ENCODE data around the gene PDCD1LG2. TPM values are rescaled to one million over a fixed set of nuclear protein-coding genes. Genes with fewer than 3 reads are reported as not detected.

The PDCD1LG2 gene
- polyA plus RNA-seq, 3 donors = 0.16 to 0.41 (median 0.17) TPM

GRCh38 chr9:5557606-5558587, 47.6 kb downstream of the PDCD1LG2 start:
- Histone ChIP-seq H3K4me1 (ENCODE audit: control insufficient read depth in 1 of 2, insufficient read depth in 2 of 2, low read length in 2 of 2) (peaks cover 69 to 72% of the 10 kb centered on the region in 2 donors), H3K36me3 (replicated peaks in 1 of 2; ENCODE audit: control insufficient read depth in 1 of 2, insufficient read depth in 2 of 2, low read length in 2 of 2) (no peaks in the 10 kb centered on the region), H3K79me2 (ENCODE audit: insufficient read depth, low read length) (no peaks in the 10 kb centered on the region), H2AFZ (ENCODE audit: insufficient read depth, low read depth, low read length, poor library complexity, severe bottlenecking) (peak overlapping the region; percentile 8), H3K27me3 (ENCODE audit: control insufficient read depth in 2 of 2, insufficient read depth in 2 of 2, low read length in 2 of 2) (no peaks in the 10 kb centered on the region), H3K27ac (ENCODE audit: low read depth in 1 of 2, low read length in 2 of 2) (peak overlapping the region; percentile 54 to 87), H3K4me3 (replicated peaks in 1 of 3; ENCODE audit: low read depth in 2 of 3, low read length in 3 of 3) (peak overlapping the region in 1 of 3 experiments; percentile 34), H3K4me2 (replicated peaks; ENCODE audit: extremely low read depth, low read length, poor library complexity, severe bottlenecking) (peak overlapping the region; percentile 37), H3K9me3 (replicated peaks in 1 of 2; ENCODE audit: control insufficient read depth in 1 of 2, insufficient read depth in 1 of 2, low read length in 2 of 2) (no peaks in the 10 kb centered on the region), H4K20me1 (ENCODE audit: insufficient read depth, low read length) (no peaks in the 10 kb centered on the region), H3K9ac (ENCODE audit: insufficient read depth, low read length, poor library complexity, severe bottlenecking) (peak overlapping the region; percentile 47)
- Mint-ChIP-seq H3K27ac (peak overlapping the region; percentile 83 to 99 (median 95)), H3K4me1 (peaks cover 74% of the 10 kb centered on the region), H3K36me3 (peaks cover 0 to 4% of the 10 kb centered on the region in 2 donors), H3K4me3 (peak overlapping the region in 1 of 2 donors; percentile 76), H3K27me3 (ENCODE audit: low read depth in 3 of 3) (peaks cover 0 to 3% (median under 1%) of the 10 kb centered on the region in 3 donors), H3K9me3 (peaks cover 0 to 4% (median 0%) of the 10 kb centered on the region in 7 donors)
- peak; percentile 74 to 92 (median 86) for DNase-seq
- WGBS (ENCODE audit: insufficient coverage) = no CpG with 5 or more reads among the region's 7 CpGs
- intact Hi-C loops (cut with micrococcal nuclease) = no loop called here
- no peak for TF ChIP-seq CTCF (IDR thresholded peaks at IDR 0.05)

GRCh38 chr9:5559659-5560058, 49.3 kb downstream of the PDCD1LG2 start:
- peak overlapping the region; percentile 47 to 99 (median 92) for H3K27ac Mint-ChIP-seq

More at GRCh38 chr9:5559659-5560058, 49.3 kb downstream of the PDCD1LG2 start:
- 100% methylated on average over 2 of the region's 2 CpGs for whole genome bisulfite sequencing (ENCODE audit: insufficient coverage)
- intact Hi-C loops (cut with micrococcal nuclease) = loop anchor here (5.0 to 10.0 kb wide), 4 partner anchors 45 to 105 kb away; partner anchors contain the start of genes CD274 (in 2 of the 2), PDCD1LG2 (in 1 of the 2) and RIC1 (in 1 of the 2)
- Histone ChIP-seq H3K36me3 (replicated peaks in 1 of 2; ENCODE audit: control insufficient read depth in 1 of 2, insufficient read depth in 2 of 2, low read length in 2 of 2) (no peaks in the 10 kb centered on the region), H3K9ac (ENCODE audit: insufficient read depth, low read length, poor library complexity, severe bottlenecking) (no peak overlapping the region), H3K4me1 (ENCODE audit: control insufficient read depth in 1 of 2, insufficient read depth in 2 of 2, low read length in 2 of 2) (peaks cover 83 to 89% of the 10 kb centered on the region in 2 donors), H3K27ac (ENCODE audit: low read depth in 1 of 2, low read length in 2 of 2) (peak overlapping the region in 1 of 2 donors; percentile 87), H3K9me3 (replicated peaks in 1 of 2; ENCODE audit: control insufficient read depth in 1 of 2, insufficient read depth in 1 of 2, low read length in 2 of 2) (no peaks in the 10 kb centered on the region), H4K20me1 (ENCODE audit: insufficient read depth, low read length) (no peaks in the 10 kb centered on the region), H3K79me2 (ENCODE audit: insufficient read depth, low read length) (no peaks in the 10 kb centered on the region), H2AFZ (ENCODE audit: insufficient read depth, low read depth, low read length, poor library complexity, severe bottlenecking) (no peak overlapping the region), H3K4me3 (replicated peaks in 1 of 3; ENCODE audit: low read depth in 2 of 3, low read length in 3 of 3) (peak overlapping the region in 1 of 3 experiments; percentile 34), H3K4me2 (replicated peaks; ENCODE audit: extremely low read depth, low read length, poor library complexity, severe bottlenecking) (peak overlapping the region; percentile 42), H3K27me3 (ENCODE audit: control insufficient read depth in 2 of 2, insufficient read depth in 2 of 2, low read length in 2 of 2) (no peaks in the 10 kb centered on the region)
- Mint-ChIP-seq H3K9me3 (peaks cover 0 to 4% (median 0%) of the 10 kb centered on the region in 7 donors), H3K4me1 (peaks cover 91% of the 10 kb centered on the region), H3K36me3 (peaks cover 0 to 7% of the 10 kb centered on the region in 2 donors), H3K27me3 (ENCODE audit: low read depth in 3 of 3) (no peaks in the 10 kb centered on the region), H3K4me3 (peak overlapping the region in 1 of 2 donors; percentile 28)
- TF ChIP-seq CTCF (IDR thresholded peaks at IDR 0.05) = no peak
- DNase-seq = no peak
